Stimulated activated CD8-positive, alpha-beta memory T cell treated with anti-CD3 and anti-CD28 coated beads, Interleukin-4, amount 100 ng/mL, for 1 hour (primary cell): ENCODE results near the gene CKM.
"Not testable (repeated sequence)": the region's sequence is repeated elsewhere in the genome, so short reads cannot be mapped to it uniquely, and the experiment has no call there.

ENCODE experiments used
- DNase-seq, 2 donors: peaks; one replicate each; pipeline ENCODE4 v3.0.0-alpha.2; 2020; ENCODE audit warnings: low read depth in 2 of 2, low spot score in 1 of 2

Gene CKM

DNA sequence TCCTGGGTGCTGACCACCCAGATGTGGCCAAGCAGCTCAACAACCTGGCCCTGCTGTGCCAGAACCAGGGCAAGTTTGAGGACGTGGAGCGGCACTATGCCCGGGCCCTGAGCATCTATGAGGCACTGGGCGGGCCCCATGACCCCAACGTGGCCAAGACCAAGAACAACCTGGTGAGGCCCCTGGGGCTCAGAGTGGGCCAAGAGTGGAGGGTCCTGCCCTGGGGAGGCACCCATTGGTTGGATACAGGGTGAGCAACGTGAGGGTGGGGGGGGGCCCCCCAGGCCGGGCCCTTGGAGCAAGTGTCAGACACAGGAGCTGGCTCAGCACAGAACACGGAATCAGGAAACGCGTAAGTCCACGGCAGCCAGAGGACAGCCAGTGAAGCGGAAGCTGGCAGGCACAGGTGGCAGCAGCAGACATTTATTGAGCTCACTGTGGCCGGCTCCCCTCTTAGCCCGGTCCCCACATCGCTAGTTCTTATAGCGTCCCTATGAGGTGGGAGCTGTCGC, 26.8 kb upstream of the CKM start:
- DNase-seq, result no peak

DNA sequence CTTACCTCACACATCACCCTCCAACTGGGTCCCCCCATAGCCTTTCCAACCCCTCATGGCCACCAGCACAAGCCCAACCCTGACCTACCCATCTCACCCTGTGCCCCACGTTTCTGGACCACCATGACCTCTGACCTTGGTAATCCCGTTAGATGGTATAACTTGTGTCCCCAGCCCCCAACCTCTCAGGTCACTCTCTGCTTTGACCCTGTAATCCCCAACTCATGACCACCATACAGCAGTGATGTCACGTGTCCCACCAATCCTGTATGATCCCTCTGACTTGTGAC, 26.4 kb upstream of the CKM start:
- no peak for DNase-seq

- no peak for DNase-seq
Measured at GRCh38 chr19:45348367-45349125, 25.9 kb upstream of the CKM start.

- no peak for DNase-seq
Measured at GRCh38 chr19:45347570-45348366, 25.1 kb upstream of the CKM start.

GRCh38 chr19:45346449-45346848, 23.8 kb upstream of the CKM start:
- no peak for DNase-seq

DNA sequence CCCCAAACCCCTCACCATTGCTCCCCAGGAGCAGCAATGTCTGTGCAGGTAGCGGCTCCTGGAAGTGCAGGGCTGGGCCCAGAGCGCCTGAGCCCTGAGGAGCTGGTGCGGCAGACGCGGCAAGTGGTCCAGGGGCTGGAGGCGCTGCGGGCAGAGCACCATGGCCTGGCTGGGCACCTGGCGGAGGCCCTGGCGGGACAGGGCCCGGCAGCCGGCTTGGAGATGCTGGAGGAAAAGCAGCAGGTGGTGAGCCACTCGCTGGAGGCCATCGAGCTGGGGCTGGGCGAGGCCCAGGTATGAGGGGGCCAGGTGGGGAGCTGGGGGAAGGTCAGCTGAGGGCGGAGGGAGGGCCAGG, 22.8 kb upstream of the CKM start:
- no peak for DNase-seq

GRCh38 chr19:45344621-45345505, 22.2 kb upstream of the CKM start:
- no peak for DNase-seq

- DNase-seq, result no peak
Measured at GRCh38 chr19:45342911-45343310, 20.2 kb upstream of the CKM start.

- DNase-seq, result no peak
Measured at GRCh38 chr19:45340899-45341453, 18.3 kb upstream of the CKM start.

- DNase-seq, result no peak
Measured at GRCh38 chr19:45340232-45340898, 17.7 kb upstream of the CKM start, which contains the start of gene KLC3. KLC3 (plus strand) TSS chr19:45340750; CDS start chr19:45345542, 4,792 bp downstream.

GRCh38 chr19:45339629-45340028, 17.0 kb upstream of the CKM start:
- no peak for DNase-seq

DNA sequence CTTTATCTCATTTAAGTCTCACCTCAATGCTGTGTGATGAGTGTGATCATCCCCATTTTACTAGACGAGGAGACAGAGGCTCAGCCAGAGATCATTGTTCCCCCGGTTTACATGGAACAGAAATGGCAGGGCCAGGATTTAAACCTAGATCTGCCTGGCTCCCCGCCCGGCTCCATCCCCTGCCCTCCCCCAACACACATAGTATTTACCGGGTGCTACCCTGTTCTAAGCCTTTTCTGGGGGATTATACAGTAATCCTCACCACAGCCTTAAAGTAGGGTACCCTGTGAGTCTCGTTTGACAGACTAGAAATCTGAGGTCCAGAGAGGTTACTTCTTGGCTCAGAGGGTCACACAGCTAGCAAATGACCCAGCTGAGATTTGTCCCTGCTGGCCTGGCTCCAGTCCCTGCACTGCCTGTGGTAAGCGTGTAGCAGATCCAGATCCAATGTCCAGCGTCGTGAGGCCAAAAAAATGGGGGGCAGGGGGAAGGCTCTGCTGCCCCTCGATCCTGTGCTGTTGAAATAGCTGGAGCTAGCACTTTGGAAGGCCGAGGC, 14.1 kb upstream of the CKM start:
- DNase-seq, result no peak

DNA sequence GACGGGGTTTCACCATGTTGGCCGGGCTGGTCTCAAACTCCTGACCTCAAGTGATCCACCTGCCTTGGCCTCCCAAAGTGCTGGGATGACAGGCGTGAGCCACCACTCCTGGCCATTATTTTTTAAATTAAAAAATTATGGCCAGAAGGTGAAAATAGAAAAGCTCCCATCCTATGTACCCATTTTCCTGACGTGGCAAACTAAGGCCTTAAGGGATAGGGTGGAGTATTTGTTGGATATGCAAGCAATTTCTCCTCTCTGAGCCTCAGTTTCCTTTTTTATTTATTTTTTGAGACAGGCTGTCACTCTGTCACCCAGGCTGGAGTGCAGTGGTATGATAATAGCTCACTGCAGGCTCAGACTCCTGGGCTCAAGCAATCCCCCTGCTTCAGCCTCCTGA, 12.2 kb upstream of the CKM start:
- DNase-seq, result not testable (repeated sequence)

GRCh38 chr19:45333609-45334303, 11.1 kb upstream of the CKM start:
- DNase-seq, result no peak

GRCh38 chr19:45331411-45331810, 8.7 kb upstream of the CKM start:
- no peak for DNase-seq

- DNase-seq, result no peak
Measured at GRCh38 chr19:45327404-45328143, 4.9 kb upstream of the CKM start.

DNA sequence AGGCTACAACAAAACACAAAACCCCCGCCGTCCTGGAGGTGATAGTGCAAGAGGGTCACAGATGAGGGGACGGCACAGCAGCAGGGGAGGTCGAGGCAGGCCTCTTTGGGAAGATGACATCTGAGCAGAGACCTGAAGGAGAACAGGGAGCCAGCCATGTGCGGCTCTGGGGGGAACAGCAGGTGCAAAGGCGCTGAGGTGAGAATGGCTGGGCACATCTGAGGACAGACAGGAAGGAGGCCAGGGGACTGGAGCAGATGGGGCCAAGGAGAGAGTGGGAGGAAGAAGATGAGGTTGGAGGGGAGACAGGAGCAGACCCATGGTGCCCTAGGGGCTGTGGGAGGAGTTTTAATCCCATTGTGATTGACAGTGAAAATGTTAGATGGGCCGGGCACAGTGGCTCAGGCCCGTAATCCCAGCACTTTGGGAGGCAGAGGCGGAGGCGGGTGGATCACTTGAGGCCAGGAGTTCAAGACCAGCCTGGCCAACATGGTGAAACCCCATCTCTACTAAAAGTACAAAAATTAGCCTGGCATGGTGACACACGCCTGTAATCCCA, 1.8 kb upstream of the CKM start:
- no peak for DNase-seq

- no peak for DNase-seq
Measured at GRCh38 chr19:45323671-45324081, 1.0 kb upstream of the CKM start.

- DNase-seq, result no peak
Measured at GRCh38 chr19:45322311-45322710, 364 bp downstream of the CKM start.
